ENCODE data around the gene MARCHF11.

The MARCHF11 gene

DNA sequence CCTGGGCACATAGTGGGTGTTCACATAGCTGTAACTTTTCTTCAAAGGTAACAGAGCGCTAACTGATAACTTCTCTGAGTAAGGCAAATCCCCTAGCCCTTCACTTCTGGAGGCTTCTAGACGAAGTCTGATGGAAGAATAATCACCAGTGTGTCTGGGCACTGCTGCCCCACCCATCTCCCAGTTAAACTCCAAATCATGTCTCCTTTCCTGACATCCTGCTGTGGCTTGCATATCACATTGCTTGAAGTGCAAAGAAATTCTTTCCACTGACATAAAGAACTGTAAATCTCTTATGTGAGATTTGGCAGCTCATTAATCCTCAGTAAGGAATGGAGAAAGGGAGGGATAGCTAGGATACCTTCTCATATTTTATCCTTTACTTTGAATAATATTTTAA, 74.6 kb downstream of the MARCHF11 start:
- FAIRE-seq (no peak), DNase-seq (ENCODE audit: insufficient read length, low spot score) (no peak)
- no peak for TF ChIP-seq POLR2A (IDR thresholded peaks at IDR 0.05; ENCODE audit: low read depth, low read length)
- TF ChIP-seq POU2F2 (IDR thresholded peaks at IDR 0.05; ENCODE audit: low read depth, low read length): no peak
- TF ChIP-seq SPI1 (IDR thresholded peaks at IDR 0.05; ENCODE audit: low read depth, low read length): no peak
- TF ChIP-seq PAX5 (IDR thresholded peaks at IDR 0.05; ENCODE audit: insufficient read depth, low read length, severe bottlenecking): no peak
- no peak for TF ChIP-seq TAF1 (IDR thresholded peaks at IDR 0.05; ENCODE audit: low read depth, low read length)
- no peak for TF ChIP-seq POLR2AphosphoS5 (IDR thresholded peaks at IDR 0.05; ENCODE audit: low read depth, low read length)

DNA sequence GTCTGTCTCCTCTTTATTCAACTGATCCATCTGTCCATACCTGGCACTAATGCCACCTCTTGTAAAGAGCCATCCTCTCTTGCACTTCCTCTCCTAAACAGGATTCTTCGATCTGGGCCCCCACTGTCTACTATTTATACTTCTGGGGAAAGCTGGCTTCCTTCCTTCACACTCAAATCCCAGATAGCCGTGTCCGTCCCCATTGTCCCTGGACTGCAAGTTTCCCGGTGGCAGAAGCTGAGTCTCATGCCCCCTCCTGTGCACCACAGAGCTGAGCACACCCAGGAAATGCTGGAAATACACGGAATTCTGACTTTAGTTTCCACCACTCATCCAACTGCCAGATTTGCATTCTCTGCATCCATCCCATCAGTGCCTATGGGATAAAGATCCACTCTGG, 84.0 kb downstream of the MARCHF11 start:
- no peak for FAIRE-seq
- TF ChIP-seq POLR2A (IDR thresholded peaks at IDR 0.05; ENCODE audit: low read depth, low read length) (no peak), SPI1 (IDR thresholded peaks at IDR 0.05; ENCODE audit: low read depth, low read length) (no peak), TAF1 (IDR thresholded peaks at IDR 0.05; ENCODE audit: low read depth, low read length) (no peak), PAX5 (IDR thresholded peaks at IDR 0.05; ENCODE audit: insufficient read depth, low read length, severe bottlenecking) (no peak), POLR2AphosphoS5 (IDR thresholded peaks at IDR 0.05; ENCODE audit: low read depth, low read length) (no peak), POU2F2 (IDR thresholded peaks at IDR 0.05; ENCODE audit: low read depth, low read length) (no peak)
- DNase-seq (ENCODE audit: insufficient read length, low spot score): no peak

DNA sequence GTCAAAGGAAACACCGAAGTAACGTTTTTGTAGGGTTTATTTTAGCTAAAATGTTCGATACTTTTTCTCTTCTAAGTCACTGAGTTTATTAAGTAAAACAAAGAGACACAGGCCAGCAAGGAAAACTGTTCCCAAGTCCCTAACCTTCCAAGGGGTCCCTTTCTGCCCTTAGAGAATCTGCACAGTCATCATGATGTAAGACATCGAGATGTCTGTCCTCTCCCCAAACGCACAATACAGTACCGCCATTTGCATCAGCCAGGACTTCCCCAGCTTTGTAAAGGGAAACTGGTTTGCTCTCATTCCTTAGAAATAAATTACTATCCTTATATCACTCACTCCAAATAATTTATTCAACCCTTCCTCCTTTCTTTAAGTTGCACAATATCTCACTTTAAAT, 89.3 kb downstream of the MARCHF11 start:
- TF ChIP-seq SPI1 (IDR thresholded peaks at IDR 0.05; ENCODE audit: low read depth, low read length) (no peak), PAX5 (IDR thresholded peaks at IDR 0.05; ENCODE audit: insufficient read depth, low read length, severe bottlenecking) (no peak), POU2F2 (IDR thresholded peaks at IDR 0.05; ENCODE audit: low read depth, low read length) (no peak), POLR2A (IDR thresholded peaks at IDR 0.05; ENCODE audit: low read depth, low read length) (no peak), POLR2AphosphoS5 (IDR thresholded peaks at IDR 0.05; ENCODE audit: low read depth, low read length) (no peak), TAF1 (IDR thresholded peaks at IDR 0.05; ENCODE audit: low read depth, low read length) (no peak)
- DNase-seq (ENCODE audit: insufficient read length, low spot score) (no peak), FAIRE-seq (no peak)

DNA sequence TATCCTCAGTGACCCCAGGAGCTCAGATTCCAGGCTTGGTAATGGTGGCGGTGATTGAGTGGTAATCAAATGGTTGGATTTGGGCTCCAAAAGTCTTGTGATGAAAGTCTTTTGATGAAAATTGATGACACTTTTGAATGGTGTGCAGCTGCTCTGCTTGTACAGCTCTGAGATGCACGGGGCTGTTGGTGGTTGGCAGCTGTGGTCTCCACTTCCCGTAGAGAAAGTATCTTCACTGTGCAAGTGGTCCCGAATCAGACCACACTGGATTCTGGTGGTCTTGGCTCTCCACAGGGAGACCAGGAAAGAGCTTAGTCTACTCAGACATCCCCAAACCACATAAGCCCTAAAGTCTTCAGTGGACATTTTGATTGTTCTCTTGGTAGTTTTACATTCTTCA, 96.6 kb downstream of the MARCHF11 start:
- FAIRE-seq: no peak
- TF ChIP-seq POLR2AphosphoS5 (IDR thresholded peaks at IDR 0.05; ENCODE audit: low read depth, low read length): no peak
- TF ChIP-seq PAX5 (IDR thresholded peaks at IDR 0.05; ENCODE audit: insufficient read depth, low read length, severe bottlenecking): no peak
- no peak for TF ChIP-seq POU2F2 (IDR thresholded peaks at IDR 0.05; ENCODE audit: low read depth, low read length)
- TF ChIP-seq TAF1 (IDR thresholded peaks at IDR 0.05; ENCODE audit: low read depth, low read length): no peak
- TF ChIP-seq SPI1 (IDR thresholded peaks at IDR 0.05; ENCODE audit: low read depth, low read length): no peak
- TF ChIP-seq POLR2A (IDR thresholded peaks at IDR 0.05; ENCODE audit: low read depth, low read length): no peak

DNA sequence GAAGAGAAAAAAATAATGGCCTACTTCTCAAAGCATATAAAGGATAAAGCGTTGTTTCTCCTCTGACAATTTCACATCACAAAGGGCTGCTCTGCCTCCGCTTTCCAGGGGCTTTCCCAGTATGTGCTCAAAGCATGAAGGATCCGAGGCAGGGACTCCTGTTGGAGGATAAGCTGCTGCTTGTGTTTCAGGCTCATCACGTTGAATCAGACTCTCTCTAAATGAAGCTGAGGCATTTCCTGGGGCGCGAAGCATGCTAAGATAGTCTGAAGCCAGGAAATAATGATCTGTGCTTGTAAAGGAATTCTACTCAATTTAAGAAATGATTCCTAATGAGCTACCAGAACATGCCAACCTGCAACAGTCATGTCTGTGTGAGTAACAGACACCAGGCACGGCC, 97.5 kb downstream of the MARCHF11 start:
- FAIRE-seq (no peak), DNase-seq (ENCODE audit: insufficient read length, low spot score) (no peak)
- no peak for TF ChIP-seq POLR2A (IDR thresholded peaks at IDR 0.05; ENCODE audit: low read depth, low read length)
- TF ChIP-seq SPI1 (IDR thresholded peaks at IDR 0.05; ENCODE audit: low read depth, low read length): no peak
- TF ChIP-seq PAX5 (IDR thresholded peaks at IDR 0.05; ENCODE audit: insufficient read depth, low read length, severe bottlenecking): no peak
- TF ChIP-seq TAF1 (IDR thresholded peaks at IDR 0.05; ENCODE audit: low read depth, low read length): no peak
- no peak for TF ChIP-seq POLR2AphosphoS5 (IDR thresholded peaks at IDR 0.05; ENCODE audit: low read depth, low read length)
- no peak for TF ChIP-seq POU2F2 (IDR thresholded peaks at IDR 0.05; ENCODE audit: low read depth, low read length)

More for the DNA sequence above, 96.6 kb downstream of the MARCHF11 start:
- no peak for DNase-seq (ENCODE audit: insufficient read length, low spot score)

DNA sequence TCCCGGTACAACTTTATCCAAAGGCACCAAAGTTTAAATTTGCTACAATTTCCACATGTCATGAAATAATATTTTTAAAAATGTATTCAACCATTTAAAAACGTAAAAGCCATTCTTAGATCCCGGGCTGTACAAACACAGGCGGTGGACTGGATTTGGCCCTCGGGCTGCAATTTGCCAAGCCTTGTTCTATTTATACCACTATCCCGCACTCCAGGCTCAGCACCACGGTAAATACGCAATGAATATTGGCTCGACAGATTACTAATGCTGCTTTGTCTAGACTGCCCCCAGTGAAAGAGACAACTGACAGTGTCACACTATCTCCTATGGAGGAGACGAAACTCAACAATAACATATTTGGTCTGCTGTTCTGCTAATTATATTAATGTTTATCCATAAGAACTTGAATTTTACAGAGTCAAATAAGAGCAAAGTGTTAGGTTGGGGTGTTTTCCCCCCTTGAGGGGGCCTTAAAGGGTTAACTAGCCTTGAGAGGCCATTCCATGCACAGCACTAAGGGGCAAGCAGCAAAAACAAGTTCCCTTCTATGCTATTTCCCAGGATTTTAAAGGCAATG, 98.1 kb downstream of the MARCHF11 start:
- FAIRE-seq: no peak
- TF ChIP-seq POLR2AphosphoS5 (IDR thresholded peaks at IDR 0.05; ENCODE audit: low read depth, low read length) (no peak), PAX5 (IDR thresholded peaks at IDR 0.05; ENCODE audit: insufficient read depth, low read length, severe bottlenecking) (no peak), SPI1 (IDR thresholded peaks at IDR 0.05; ENCODE audit: low read depth, low read length) (no peak), TAF1 (IDR thresholded peaks at IDR 0.05; ENCODE audit: low read depth, low read length) (no peak), POU2F2 (IDR thresholded peaks at IDR 0.05; ENCODE audit: low read depth, low read length) (no peak), POLR2A (IDR thresholded peaks at IDR 0.05; ENCODE audit: low read depth, low read length) (no peak)

DNA sequence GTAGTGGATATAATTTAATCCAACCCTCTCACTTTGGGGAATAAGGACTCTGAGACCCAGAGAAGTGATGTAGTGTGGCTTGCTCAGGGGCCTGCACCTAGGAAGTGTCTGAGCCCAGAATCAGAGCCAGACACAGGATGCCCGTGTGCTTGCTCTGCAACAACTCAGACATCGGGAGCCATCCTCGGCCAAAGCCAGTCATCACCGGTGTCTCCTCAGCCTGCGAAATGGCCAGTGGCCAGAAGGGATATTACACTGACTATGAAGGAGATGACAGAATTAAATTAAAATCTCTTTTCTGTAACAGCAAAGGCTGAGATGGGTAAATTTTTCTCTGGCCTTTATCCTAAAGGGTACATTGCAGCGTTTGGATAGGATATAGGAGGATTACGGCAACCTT, 102.9 kb downstream of the MARCHF11 start:
- FAIRE-seq (no peak), DNase-seq (ENCODE audit: insufficient read length, low spot score) (no peak)
- TF ChIP-seq TAF1 (IDR thresholded peaks at IDR 0.05; ENCODE audit: low read depth, low read length) (no peak), PAX5 (IDR thresholded peaks at IDR 0.05; ENCODE audit: insufficient read depth, low read length, severe bottlenecking) (no peak), POLR2A (IDR thresholded peaks at IDR 0.05; ENCODE audit: low read depth, low read length) (no peak), SPI1 (IDR thresholded peaks at IDR 0.05; ENCODE audit: low read depth, low read length) (no peak), POU2F2 (IDR thresholded peaks at IDR 0.05; ENCODE audit: low read depth, low read length) (no peak), POLR2AphosphoS5 (IDR thresholded peaks at IDR 0.05; ENCODE audit: low read depth, low read length) (no peak)

More for the DNA sequence above, 98.1 kb downstream of the MARCHF11 start:
- no peak for DNase-seq (ENCODE audit: insufficient read length, low spot score)

DNA sequence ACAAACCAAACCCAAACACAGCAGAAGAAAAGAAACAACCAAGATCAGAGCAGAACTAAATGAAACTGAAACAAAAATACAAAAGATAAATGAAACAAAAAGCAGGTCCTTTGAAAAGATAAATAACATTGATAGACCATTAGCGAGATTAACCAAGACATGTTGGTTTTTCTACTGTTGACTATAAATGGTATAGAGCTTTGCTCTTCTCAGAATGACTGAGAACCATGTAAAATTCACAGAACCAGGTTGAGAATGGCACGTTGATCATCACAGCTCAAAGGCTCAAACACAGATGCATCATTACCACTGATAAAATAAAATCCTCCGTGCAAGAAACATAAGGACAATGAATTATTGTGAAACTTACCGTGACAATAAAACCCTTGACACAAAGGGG, 105.2 kb downstream of the MARCHF11 start:
- TF ChIP-seq PAX5 (IDR thresholded peaks at IDR 0.05; ENCODE audit: insufficient read depth, low read length, severe bottlenecking) (no peak), SPI1 (IDR thresholded peaks at IDR 0.05; ENCODE audit: low read depth, low read length) (no peak), POU2F2 (IDR thresholded peaks at IDR 0.05; ENCODE audit: low read depth, low read length) (no peak), POLR2AphosphoS5 (IDR thresholded peaks at IDR 0.05; ENCODE audit: low read depth, low read length) (no peak), POLR2A (IDR thresholded peaks at IDR 0.05; ENCODE audit: low read depth, low read length) (no peak), TAF1 (IDR thresholded peaks at IDR 0.05; ENCODE audit: low read depth, low read length) (no peak)
- FAIRE-seq: no peak
- no peak for DNase-seq (ENCODE audit: insufficient read length, low spot score)

DNA sequence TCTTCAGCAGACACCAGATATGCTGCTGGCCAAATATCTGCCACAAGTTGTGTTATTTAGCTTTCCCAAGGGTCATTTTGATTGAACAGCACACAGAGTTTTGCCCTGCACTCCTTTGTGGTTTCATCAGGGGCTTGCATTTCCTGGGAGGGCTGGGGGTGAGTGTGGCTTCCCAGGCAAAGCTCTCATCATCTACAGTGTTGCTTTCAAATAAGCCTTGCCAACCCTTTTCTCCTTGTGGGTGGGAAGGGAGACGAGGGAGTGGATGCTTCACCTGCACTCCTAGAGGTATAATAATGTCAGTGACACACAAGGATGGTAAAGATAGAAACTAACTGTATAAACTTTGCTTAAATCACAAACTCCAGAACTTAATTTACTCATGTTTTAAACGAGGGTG, 107.0 kb downstream of the MARCHF11 start:
- TF ChIP-seq POLR2A (IDR thresholded peaks at IDR 0.05; ENCODE audit: low read depth, low read length) (no peak), POLR2AphosphoS5 (IDR thresholded peaks at IDR 0.05; ENCODE audit: low read depth, low read length) (no peak), POU2F2 (IDR thresholded peaks at IDR 0.05; ENCODE audit: low read depth, low read length) (no peak), TAF1 (IDR thresholded peaks at IDR 0.05; ENCODE audit: low read depth, low read length) (no peak), SPI1 (IDR thresholded peaks at IDR 0.05; ENCODE audit: low read depth, low read length) (no peak)
- no peak for FAIRE-seq
- DNase-seq (ENCODE audit: insufficient read length, low spot score): no peak

DNA sequence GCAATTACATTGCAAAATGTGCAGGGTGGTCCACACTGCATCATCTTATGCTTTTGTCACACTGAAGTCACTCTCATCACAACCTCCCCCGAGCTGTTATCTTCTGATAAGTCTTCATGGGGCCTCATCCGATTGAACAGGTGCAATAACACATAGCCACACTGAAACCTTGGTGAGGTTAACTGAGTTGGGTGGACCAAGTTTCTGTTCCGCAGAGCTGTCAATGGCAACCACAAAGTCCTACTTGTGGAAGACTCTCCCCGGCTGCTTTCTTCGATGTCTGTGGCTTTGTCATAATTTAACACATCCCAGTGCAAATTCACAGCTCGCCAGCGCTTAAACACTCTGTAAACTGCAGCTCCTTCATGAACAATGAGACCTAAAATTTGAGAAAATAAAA, 112.2 kb downstream of the MARCHF11 start:
- no peak for FAIRE-seq
- TF ChIP-seq POLR2A (IDR thresholded peaks at IDR 0.05; ENCODE audit: low read depth, low read length): no peak
- no peak for TF ChIP-seq POLR2AphosphoS5 (IDR thresholded peaks at IDR 0.05; ENCODE audit: low read depth, low read length)
- no peak for TF ChIP-seq POU2F2 (IDR thresholded peaks at IDR 0.05; ENCODE audit: low read depth, low read length)
- TF ChIP-seq SPI1 (IDR thresholded peaks at IDR 0.05; ENCODE audit: low read depth, low read length): no peak
- TF ChIP-seq PAX5 (IDR thresholded peaks at IDR 0.05; ENCODE audit: insufficient read depth, low read length, severe bottlenecking): no peak
- TF ChIP-seq TAF1 (IDR thresholded peaks at IDR 0.05; ENCODE audit: low read depth, low read length): no peak
- no peak for DNase-seq (ENCODE audit: insufficient read length, low spot score)
